Ascending aorta (tissue), 2 donors: ENCODE measurements around the gene EXOC3. TPM values are rescaled to one million over a fixed set of nuclear protein-coding genes. Genes with fewer than 3 reads are reported as not detected.
A peak's percentile ranks its signal among the peaks of the same experiment; 100 is the strongest.

Experiments used
- DNase-seq, 2 donors: peaks; one replicate each; pipeline ENCODE4 v3.0.0-alpha.2; 2019; ENCODE audit warnings: low spot score in 2 of 2
- H3K27ac ChIP-seq, 2 donors: fragments of 200-600 bp; sonication (generic); one replicate each; pipeline ENCODE4 v1.5.1; 2016 to 2017; ENCODE audit warnings: mild to moderate bottlenecking in 1 of 2
- H3K27me3 ChIP-seq: fragments of 200-600 bp; sonication (generic); one replicate; pipeline ENCODE4 v1.5.1; 2017
- H3K36me3 ChIP-seq, 2 donors: fragments of 200-600 bp; sonication (generic); one replicate each; pipeline ENCODE4 v1.5.1; 2016
- H3K4me1 ChIP-seq, 2 donors: fragments of 200-600 bp; sonication (generic); one replicate each; pipeline ENCODE4 v1.5.1; 2016 to 2017; ENCODE audit warnings: mild to moderate bottlenecking in 1 of 2
- H3K4me3 ChIP-seq, 2 donors: fragments of 200-600 bp; sonication (generic); one replicate each; pipeline ENCODE4 v1.5.1; 2016 to 2017; ENCODE audit warnings: mild to moderate bottlenecking in 1 of 2
- H3K9me3 ChIP-seq, 2 donors: fragments of 200-600 bp; sonication (generic); one replicate each; pipeline ENCODE4 v1.5.1; 2016
- CTCF ChIP-seq, 3 experiments: fragments of 200-600 bp in 2 of 3; fragments of 450-650 bp in 1 of 3; sonication (generic) in 2 of 3; IDR thresholded peaks; one replicate each; pipeline ENCODE4 v1.5.1; 2016 to 2019; ENCODE audit warnings: antibody characterized with exemption in 3 of 3, mild to moderate bottlenecking in 1 of 3, moderate library complexity in 1 of 3
- intact Hi-C: fragments of 100-400 bp; cut with DNase I; formaldehyde crosslinking; loops from one replicate; pipeline ENCODE4 v1.15.1; 2023
- total RNA-seq: library from RNA; depleted of rRNA; stranded (reverse); fragments of >200 nt; gene quantifications from one replicate; pipeline ENCODE4 v1.1.0, GENCODE V29; 2016

EXOC3 gene
- total RNA-seq, 1 donor from 2014 or later = 56.7 TPM

- H3K27me3 ChIP-seq = no peaks in the 10 kb centered on the region
- TF ChIP-seq CTCF (IDR thresholded peaks at IDR 0.05) = no peak
- intact Hi-C loops = no loop called here
- peak in 1 of 2 donors; percentile 61 for DNase-seq
- H3K36me3 ChIP-seq = no peaks in the 10 kb centered on the region
- H3K4me3 ChIP-seq = no peak overlapping the region
- no peak overlapping the region for H3K27ac ChIP-seq
- no peaks in the 10 kb centered on the region for H3K4me1 ChIP-seq
- H3K9me3 ChIP-seq = no peaks in the 10 kb centered on the region
Observed at GRCh38 chr5:420632-421286, 22.2 kb upstream of the EXOC3 start.

GRCh38 chr5:421287-421880, 21.6 kb upstream of the EXOC3 start:
- Histone ChIP-seq H3K4me3 (no peak overlapping the region), H3K36me3 (no peaks in the 10 kb centered on the region), H3K27ac (no peak overlapping the region), H3K4me1 (no peaks in the 10 kb centered on the region), H3K27me3 (no peaks in the 10 kb centered on the region), H3K9me3 (no peaks in the 10 kb centered on the region)
- intact Hi-C loops = no loop called here
- TF ChIP-seq CTCF (IDR thresholded peaks at IDR 0.05) = no peak
- peak in 1 of 2 donors; percentile 56 for DNase-seq

GRCh38 chr5:421901-422300, 21.1 kb upstream of the EXOC3 start:
- no peaks in the 10 kb centered on the region for H3K4me1 ChIP-seq
- H3K4me3 ChIP-seq = no peak overlapping the region
- H3K36me3 ChIP-seq = no peaks in the 10 kb centered on the region
- H3K9me3 ChIP-seq = no peaks in the 10 kb centered on the region
- intact Hi-C loops = no loop called here
- H3K27me3 ChIP-seq = no peaks in the 10 kb centered on the region
- no peak overlapping the region for H3K27ac ChIP-seq
- DNase-seq = peak in 1 of 2 donors; percentile 47
- TF ChIP-seq CTCF (IDR thresholded peaks at IDR 0.05) = no peak

- no peaks in the 10 kb centered on the region for H3K4me1 ChIP-seq
- TF ChIP-seq CTCF (IDR thresholded peaks at IDR 0.05) = no peak
- no peak overlapping the region for H3K4me3 ChIP-seq
- no peaks in the 10 kb centered on the region for H3K9me3 ChIP-seq
- no peak overlapping the region for H3K27ac ChIP-seq
- intact Hi-C loops = no loop called here
- no peaks in the 10 kb centered on the region for H3K27me3 ChIP-seq
- peak in 1 of 2 donors; percentile 44 for DNase-seq
- H3K36me3 ChIP-seq = no peaks in the 10 kb centered on the region
Observed at GRCh38 chr5:422323-423232, 20.4 kb upstream of the EXOC3 start.

- no peaks in the 10 kb centered on the region for H3K27me3 ChIP-seq
- no peak for TF ChIP-seq CTCF (IDR thresholded peaks at IDR 0.05)
- H3K9me3 ChIP-seq = no peaks in the 10 kb centered on the region
- H3K36me3 ChIP-seq = no peaks in the 10 kb centered on the region
- no peak overlapping the region for H3K27ac ChIP-seq
- H3K4me1 ChIP-seq = no peaks in the 10 kb centered on the region
- no peak for DNase-seq
- no peak overlapping the region for H3K4me3 ChIP-seq
- intact Hi-C loops = no loop called here
Observed at GRCh38 chr5:423233-423565, 19.8 kb upstream of the EXOC3 start.
